Measurements from ENCODE around the gene KLHDC3.

KLHDC3 gene

GRCh38 chr6:43013843-43014433 is at the start of gene KLHDC3, which contains the start of gene MEA1:
KLHDC3 (plus strand) TSS chr6:43014249; CDS start chr6:43017193, 2,944 bp downstream.
MEA1 (minus strand) TSS chr6:43013946; CDS start chr6:43013813, 133 bp downstream.
- Mint-ChIP-seq H3K4me1 (peaks cover 37% of the 10 kb centered on the region), H3K36me3 (peaks cover 13% of the 10 kb centered on the region), H3K27ac (peak within 1 kb of the TSS; percentile 93), H3K9me3 (no peaks in the 10 kb centered on the region), H3K27me3 (no peaks in the 10 kb centered on the region), H3K4me3 (peak within 1 kb of the TSS; percentile 99)
- ATAC-seq (ENCODE audit: low read depth) (peak; percentile 89), DNase-seq (ENCODE audit: low spot score in 2 of 2) (peak; percentile 81 to 95)

- no peak for ATAC-seq (ENCODE audit: low read depth)
- peaks cover 18% of the 10 kb centered on the region for H3K36me3 Mint-ChIP-seq
- H3K4me3 Mint-ChIP-seq = no peak overlapping the region
- H3K9me3 Mint-ChIP-seq = no peaks in the 10 kb centered on the region
- DNase-seq (ENCODE audit: low spot score in 2 of 2) = no peak
- H3K27me3 Mint-ChIP-seq = no peaks in the 10 kb centered on the region
- peaks cover 6% of the 10 kb centered on the region for H3K4me1 Mint-ChIP-seq
- no peak overlapping the region for H3K27ac Mint-ChIP-seq
Measured at GRCh38 chr6:42966571-42966970, 47.5 kb upstream of the KLHDC3 start.

- H3K36me3 Mint-ChIP-seq = peaks cover 13% of the 10 kb centered on the region
- H3K9me3 Mint-ChIP-seq = no peaks in the 10 kb centered on the region
- peaks cover 6% of the 10 kb centered on the region for H3K4me1 Mint-ChIP-seq
- H3K4me3 Mint-ChIP-seq = no peak overlapping the region
- H3K27ac Mint-ChIP-seq = no peak overlapping the region
- H3K27me3 Mint-ChIP-seq = no peaks in the 10 kb centered on the region
- DNase-seq (ENCODE audit: low spot score in 2 of 2) (no peak), ATAC-seq (ENCODE audit: low read depth) (no peak)
Measured at GRCh38 chr6:42967228-42967627, 46.8 kb upstream of the KLHDC3 start.

GRCh38 chr6:42968126-42968701 is 45.8 kb upstream of the KLHDC3 start:
- H3K9me3 Mint-ChIP-seq = no peaks in the 10 kb centered on the region
- no peaks in the 10 kb centered on the region for H3K27me3 Mint-ChIP-seq
- ATAC-seq (ENCODE audit: low read depth) (no peak), DNase-seq (ENCODE audit: low spot score in 2 of 2) (no peak)
- no peak overlapping the region for H3K27ac Mint-ChIP-seq
- peaks cover 10% of the 10 kb centered on the region for H3K36me3 Mint-ChIP-seq
- H3K4me3 Mint-ChIP-seq = no peak overlapping the region
- peaks cover 6% of the 10 kb centered on the region for H3K4me1 Mint-ChIP-seq

- H3K36me3 Mint-ChIP-seq = peaks cover 10% of the 10 kb centered on the region
- H3K9me3 Mint-ChIP-seq = no peaks in the 10 kb centered on the region
- no peak overlapping the region for H3K4me3 Mint-ChIP-seq
- DNase-seq (ENCODE audit: low spot score in 2 of 2) (no peak), ATAC-seq (ENCODE audit: low read depth) (no peak)
- no peaks in the 10 kb centered on the region for H3K27me3 Mint-ChIP-seq
- H3K27ac Mint-ChIP-seq = peak overlapping the region; percentile 65
- H3K4me1 Mint-ChIP-seq = peaks cover 6% of the 10 kb centered on the region
Measured at GRCh38 chr6:42968783-42969182, 45.3 kb upstream of the KLHDC3 start.

GRCh38 chr6:42969431-42969830 is 44.6 kb upstream of the KLHDC3 start:
- no peak overlapping the region for H3K27ac Mint-ChIP-seq
- no peak for ATAC-seq (ENCODE audit: low read depth)
- DNase-seq (ENCODE audit: low spot score in 2 of 2) = no peak
- H3K36me3 Mint-ChIP-seq = peaks cover 10% of the 10 kb centered on the region
- H3K27me3 Mint-ChIP-seq = no peaks in the 10 kb centered on the region
- no peaks in the 10 kb centered on the region for H3K9me3 Mint-ChIP-seq
- no peak overlapping the region for H3K4me3 Mint-ChIP-seq
- H3K4me1 Mint-ChIP-seq = peaks cover 8% of the 10 kb centered on the region

- no peak for ATAC-seq (ENCODE audit: low read depth)
- Mint-ChIP-seq H3K27ac (no peak overlapping the region), H3K4me3 (no peak overlapping the region), H3K36me3 (peaks cover 10% of the 10 kb centered on the region), H3K9me3 (no peaks in the 10 kb centered on the region), H3K27me3 (no peaks in the 10 kb centered on the region), H3K4me1 (peaks cover 8% of the 10 kb centered on the region)
- DNase-seq (ENCODE audit: low spot score in 2 of 2) = no peak
Measured at GRCh38 chr6:42969934-42970333, 44.1 kb upstream of the KLHDC3 start.

- DNase-seq (ENCODE audit: low spot score in 2 of 2) (no peak), ATAC-seq (ENCODE audit: low read depth) (no peak)
- peaks cover 11% of the 10 kb centered on the region for H3K4me1 Mint-ChIP-seq
- H3K36me3 Mint-ChIP-seq = peaks cover 10% of the 10 kb centered on the region
- no peaks in the 10 kb centered on the region for H3K27me3 Mint-ChIP-seq
- no peaks in the 10 kb centered on the region for H3K9me3 Mint-ChIP-seq
- no peak overlapping the region for H3K27ac Mint-ChIP-seq
- no peak overlapping the region for H3K4me3 Mint-ChIP-seq
Measured at GRCh38 chr6:42970871-42971612, 43.0 kb upstream of the KLHDC3 start.

GRCh38 chr6:42971746-42972327 is 42.2 kb upstream of the KLHDC3 start:
- ATAC-seq (ENCODE audit: low read depth) (no peak), DNase-seq (ENCODE audit: low spot score in 2 of 2) (no peak)
- peaks cover 9% of the 10 kb centered on the region for H3K36me3 Mint-ChIP-seq
- no peaks in the 10 kb centered on the region for H3K27me3 Mint-ChIP-seq
- H3K27ac Mint-ChIP-seq = no peak overlapping the region
- peaks cover 12% of the 10 kb centered on the region for H3K4me1 Mint-ChIP-seq
- no peak overlapping the region for H3K4me3 Mint-ChIP-seq
- H3K9me3 Mint-ChIP-seq = no peaks in the 10 kb centered on the region

- DNase-seq (ENCODE audit: low spot score in 2 of 2) = no peak
- no peak overlapping the region for H3K4me3 Mint-ChIP-seq
- no peak for ATAC-seq (ENCODE audit: low read depth)
- peaks cover 6% of the 10 kb centered on the region for H3K36me3 Mint-ChIP-seq
- H3K27ac Mint-ChIP-seq = no peak overlapping the region
- peaks cover 14% of the 10 kb centered on the region for H3K4me1 Mint-ChIP-seq
- H3K9me3 Mint-ChIP-seq = no peaks in the 10 kb centered on the region
- H3K27me3 Mint-ChIP-seq = no peaks in the 10 kb centered on the region
Measured at GRCh38 chr6:42973926-42974325, 40.1 kb upstream of the KLHDC3 start.

- no peak for ATAC-seq (ENCODE audit: low read depth)
- H3K4me1 Mint-ChIP-seq = peaks cover 24% of the 10 kb centered on the region
- no peaks in the 10 kb centered on the region for H3K27me3 Mint-ChIP-seq
- no peak overlapping the region for H3K4me3 Mint-ChIP-seq
- H3K27ac Mint-ChIP-seq = no peak overlapping the region
- peaks cover 4% of the 10 kb centered on the region for H3K36me3 Mint-ChIP-seq
- no peak for DNase-seq (ENCODE audit: low spot score in 2 of 2)
- H3K9me3 Mint-ChIP-seq = no peaks in the 10 kb centered on the region
Measured at GRCh38 chr6:42974919-42975505, 39.0 kb upstream of the KLHDC3 start.

- Mint-ChIP-seq H3K4me1 (peaks cover 24% of the 10 kb centered on the region), H3K27me3 (no peaks in the 10 kb centered on the region), H3K36me3 (peaks cover 2% of the 10 kb centered on the region), H3K9me3 (no peaks in the 10 kb centered on the region), H3K4me3 (peak overlapping the region; percentile 80), H3K27ac (peak overlapping the region; percentile 68)
- DNase-seq (ENCODE audit: low spot score in 2 of 2) (peak in 1 of 2 donors; percentile 21), ATAC-seq (ENCODE audit: low read depth) (no peak)
Measured at GRCh38 chr6:42978487-42978838, 35.6 kb upstream of the KLHDC3 start.

GRCh38 chr6:42978839-42979522 is 35.1 kb upstream of the KLHDC3 start, which contains the start of gene PEX6:
PEX6 (minus strand) TSS chr6:42979181; CDS start chr6:42979150, 31 bp downstream.
- Mint-ChIP-seq H3K27ac (peak within 1 kb of the TSS; percentile 90), H3K9me3 (no peaks in the 10 kb centered on the region), H3K36me3 (peaks cover 2% of the 10 kb centered on the region), H3K4me3 (peak within 1 kb of the TSS; percentile 90), H3K27me3 (no peaks in the 10 kb centered on the region), H3K4me1 (peaks cover 26% of the 10 kb centered on the region)
- DNase-seq (ENCODE audit: low spot score in 2 of 2) (peak; percentile 81 to 86), ATAC-seq (ENCODE audit: low read depth) (peak; percentile 95)
